Measurements from ENCODE around the gene UBASH3A. TPM values are rescaled to one million over a fixed set of nuclear protein-coding genes. Genes with fewer than 3 reads are reported as not detected.

UBASH3A gene
- total and polyA plus RNA-seq, 12 donors: 0.09 to 1.3 (median 0.15) TPM; not detected in 7

GRCh38 chr21:42471206-42471605, 67.5 kb downstream of the UBASH3A start:
- TF ChIP-seq CTCF (IDR thresholded peaks at IDR 0.05): no peak
- 86 to 88% methylated on average over 9 of the region's 9 CpGs for WGBS, 2 donors
- no peak for DNase-seq
- ATAC-seq: no peak
- Histone ChIP-seq H3K27ac (no peak overlapping the region), H3K27me3 (no peaks in the 10 kb centered on the region), H3K4me3 (no peak overlapping the region), H3K4me1 (peaks cover 0 to 22% (median 4%) of the 10 kb centered on the region in 9 donors), H3K9me3 (no peaks in the 10 kb centered on the region), H3K36me3 (no peaks in the 10 kb centered on the region)
- intact Hi-C loops (cut with DNase I): no loop called here

- DNase-seq: no peak
Measured at GRCh38 chr21:42471716-42472330, 68.1 kb downstream of the UBASH3A start.

GRCh38 chr21:42472521-42472920, 68.8 kb downstream of the UBASH3A start:
- Histone ChIP-seq H3K27me3 (no peaks in the 10 kb centered on the region), H3K4me3 (no peak overlapping the region), H3K36me3 (no peaks in the 10 kb centered on the region), H3K27ac (no peak overlapping the region), H3K9me3 (no peaks in the 10 kb centered on the region), H3K4me1 (peaks cover 0 to 12% (median 1%) of the 10 kb centered on the region in 9 donors)
- no peak for ATAC-seq
- WGBS, 2 donors: 72 to 85% methylated on average over 7 of the region's 7 CpGs
- TF ChIP-seq CTCF (IDR thresholded peaks at IDR 0.05): no peak
- intact Hi-C loops (cut with DNase I): no loop called here
- no peak for DNase-seq

More at GRCh38 chr21:42471716-42472330, 68.1 kb downstream of the UBASH3A start:
- H3K9me3 ChIP-seq: no peaks in the 10 kb centered on the region
- no peak overlapping the region for H3K4me3 ChIP-seq
- peaks cover 0 to 18% (median 4%) of the 10 kb centered on the region in 9 donors for H3K4me1 ChIP-seq
- TF ChIP-seq CTCF (IDR thresholded peaks at IDR 0.05): no peak
- 89 to 91% methylated on average over 13 of the region's 13 CpGs for WGBS, 2 donors
- intact Hi-C loops (cut with DNase I): no loop called here
- H3K36me3 ChIP-seq: no peaks in the 10 kb centered on the region
- H3K27ac ChIP-seq: no peak overlapping the region
- H3K27me3 ChIP-seq: no peaks in the 10 kb centered on the region
- ATAC-seq: no peak

GRCh38 chr21:42473498-42474042, 69.9 kb downstream of the UBASH3A start:
- no peak overlapping the region for H3K4me3 ChIP-seq
- no peak for TF ChIP-seq CTCF (IDR thresholded peaks at IDR 0.05)
- ATAC-seq (peak in 1 of 8 donors; percentile 15), DNase-seq (no peak)
- H3K36me3 ChIP-seq: no peaks in the 10 kb centered on the region
- peaks cover 0 to 4% (median 0%) of the 10 kb centered on the region in 7 donors for H3K27me3 ChIP-seq
- H3K9me3 ChIP-seq: no peaks in the 10 kb centered on the region
- peaks cover 0 to 10% (median 0%) of the 10 kb centered on the region in 9 donors for H3K4me1 ChIP-seq
- H3K27ac ChIP-seq: no peak overlapping the region
- intact Hi-C loops (cut with DNase I): no loop called here
- WGBS, 2 donors: 85 to 90% methylated on average over 9 of the region's 9 CpGs
